ENCODE measurements around the gene ANKRD44.

DNA sequence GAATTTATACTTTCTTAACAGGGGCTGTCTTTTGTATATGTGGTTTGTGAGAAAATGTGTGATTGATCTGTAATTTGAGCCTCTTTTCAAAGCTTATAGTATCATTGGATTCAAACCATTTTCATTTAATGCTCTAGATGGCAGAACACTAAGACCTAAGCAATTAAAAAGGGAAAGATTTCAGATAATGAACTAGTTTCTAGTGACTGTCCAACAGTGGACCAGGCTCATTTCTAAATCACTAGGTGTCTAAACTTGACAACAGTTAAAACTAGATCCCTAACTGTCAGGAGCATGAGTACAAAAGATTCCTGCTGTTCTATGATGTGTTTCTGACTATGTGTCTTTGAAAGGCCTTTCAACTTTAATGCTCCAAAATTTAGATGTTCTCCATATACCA, 54.6 kb downstream of the ANKRD44 start:
- TF ChIP-seq CREB1 (CRISPR knock-in tag; IDR thresholded peaks at IDR 0.05) (no peak), CTCF (IDR thresholded peaks at IDR 0.05) (no peak), MAX (CRISPR knock-in tag; IDR thresholded peaks at IDR 0.05) (no peak), JUN (CRISPR knock-in tag; IDR thresholded peaks at IDR 0.05) (no peak), NR2C2 (CRISPR knock-in tag; IDR thresholded peaks at IDR 0.05) (no peak)
